ENCODE data around the gene KRTAP4-1. TPM values are rescaled to one million over a fixed set of nuclear protein-coding genes. Genes with fewer than 3 reads are reported as not detected.
"Not testable (repeated sequence)": the region's sequence is repeated elsewhere in the genome, so short reads cannot be mapped to it uniquely, and the experiment has no call there.

KRTAP4-1 gene
- total RNA-seq, 2 experiments from 2014 or later, result not detected

DNA sequence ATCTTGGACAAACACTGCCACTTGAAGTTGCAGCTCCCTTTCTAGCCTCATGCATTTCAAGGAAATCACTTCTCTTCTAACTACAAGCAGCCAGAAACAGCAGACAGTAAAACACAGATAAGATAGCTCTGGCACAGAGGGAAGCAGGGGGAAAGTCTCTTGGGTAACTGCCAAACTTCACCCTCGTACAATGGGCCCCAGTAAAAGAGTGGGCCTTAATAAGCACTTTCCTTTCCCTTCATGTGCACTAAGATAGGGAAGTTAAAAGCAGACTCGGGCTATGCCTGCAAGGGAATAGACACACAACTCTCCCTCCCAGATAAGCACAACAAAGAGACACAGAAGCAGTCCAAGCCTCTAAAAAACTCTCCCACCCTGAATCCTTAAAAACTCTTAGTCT, 30.9 kb downstream of the KRTAP4-1 start:
- H3K27ac Mint-ChIP-seq, result no peak overlapping the region
- H3K4me1 Mint-ChIP-seq, result no peaks in the 10 kb centered on the region
- ATAC-seq (ENCODE audit: low read depth), result no peak
- H3K27me3 Mint-ChIP-seq, result no peaks in the 10 kb centered on the region
- no peak overlapping the region for H3K4me3 Mint-ChIP-seq
- POLR2A ChIA-PET, result no interaction called here
- no peaks in the 10 kb centered on the region for H3K9me3 Mint-ChIP-seq
- H3K36me3 Mint-ChIP-seq, result no peaks in the 10 kb centered on the region
- DNase-seq, result no peak

DNA sequence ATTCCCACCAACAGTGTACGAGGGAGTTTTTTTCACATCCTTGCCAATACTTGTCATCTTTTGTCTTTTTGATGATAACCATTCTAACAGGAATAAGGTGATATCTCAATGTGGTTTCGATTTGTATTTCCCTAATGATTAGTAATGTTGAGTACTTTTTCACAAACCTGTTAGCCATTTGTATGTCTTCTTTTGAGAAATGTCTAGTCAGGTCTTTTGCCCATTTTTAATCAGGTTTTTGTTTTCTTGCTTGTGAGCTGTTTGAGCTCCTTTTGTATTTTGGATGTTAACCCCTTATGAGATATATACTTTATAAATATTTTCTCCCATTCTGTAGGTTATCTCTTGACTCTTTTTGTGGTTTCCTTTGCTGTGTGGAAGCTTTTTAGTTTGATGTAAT, 33.2 kb downstream of the KRTAP4-1 start:
- no peaks in the 10 kb centered on the region for H3K36me3 Mint-ChIP-seq
- POLR2A ChIA-PET, result no interaction called here
- DNase-seq (no peak), ATAC-seq (ENCODE audit: low read depth) (no peak)
- no peaks in the 10 kb centered on the region for H3K9me3 Mint-ChIP-seq
- H3K27me3 Mint-ChIP-seq, result no peaks in the 10 kb centered on the region
- no peaks in the 10 kb centered on the region for H3K4me1 Mint-ChIP-seq
- no peak overlapping the region for H3K27ac Mint-ChIP-seq
- H3K4me3 Mint-ChIP-seq, result no peak overlapping the region

DNA sequence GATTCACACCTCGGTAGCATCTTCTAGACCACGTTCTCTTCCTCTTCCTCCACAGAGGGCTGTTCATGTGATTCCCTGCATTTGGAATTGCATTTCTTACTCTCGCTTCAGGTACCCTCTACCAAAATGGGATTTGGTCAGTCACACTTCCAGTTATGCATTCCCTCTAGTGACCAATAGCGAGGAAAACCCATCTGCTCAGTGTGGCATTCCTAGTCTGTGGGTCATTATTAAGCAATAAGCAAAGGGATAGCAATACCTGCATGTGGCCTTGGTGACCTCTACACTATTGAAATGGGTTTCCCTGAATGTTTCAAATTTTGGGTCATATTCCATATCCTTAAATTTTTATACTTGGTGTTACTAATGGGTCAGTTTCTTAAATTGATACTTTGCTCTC, 34.7 kb downstream of the KRTAP4-1 start:
- POLR2A ChIA-PET, result no interaction called here
- H3K4me3 Mint-ChIP-seq, result no peak overlapping the region
- ATAC-seq (ENCODE audit: low read depth), result no peak
- no peak overlapping the region for H3K27ac Mint-ChIP-seq
- H3K4me1 Mint-ChIP-seq, result no peaks in the 10 kb centered on the region
- no peaks in the 10 kb centered on the region for H3K36me3 Mint-ChIP-seq
- no peaks in the 10 kb centered on the region for H3K9me3 Mint-ChIP-seq
- H3K27me3 Mint-ChIP-seq, result peaks cover 2% of the 10 kb centered on the region
- no peak for DNase-seq

DNA sequence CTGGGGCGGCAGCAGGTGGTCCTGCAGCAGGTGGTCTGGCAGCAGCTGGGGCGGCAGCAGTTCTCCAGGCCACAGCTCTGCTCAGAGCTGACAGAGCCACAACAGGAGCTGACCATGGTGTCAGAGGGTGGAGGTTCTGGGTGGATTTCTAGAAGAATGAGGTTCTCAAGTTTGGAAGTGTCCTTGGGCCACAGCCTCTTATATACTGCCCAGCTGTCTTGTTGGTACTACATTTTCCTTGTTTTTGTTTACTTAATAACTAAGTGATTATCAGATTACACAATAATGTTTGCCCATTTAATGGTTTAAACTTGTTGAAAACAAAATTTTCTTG, 35.1 kb downstream of the KRTAP4-1 start, which contains the start of gene KRTAP4-5:
KRTAP4-5 (minus strand) TSS at position 174 of the 334 bp plus-strand sequence; CDS start at position 116, 58 bp downstream.
- ATAC-seq (ENCODE audit: low read depth), result no peak

DNA sequence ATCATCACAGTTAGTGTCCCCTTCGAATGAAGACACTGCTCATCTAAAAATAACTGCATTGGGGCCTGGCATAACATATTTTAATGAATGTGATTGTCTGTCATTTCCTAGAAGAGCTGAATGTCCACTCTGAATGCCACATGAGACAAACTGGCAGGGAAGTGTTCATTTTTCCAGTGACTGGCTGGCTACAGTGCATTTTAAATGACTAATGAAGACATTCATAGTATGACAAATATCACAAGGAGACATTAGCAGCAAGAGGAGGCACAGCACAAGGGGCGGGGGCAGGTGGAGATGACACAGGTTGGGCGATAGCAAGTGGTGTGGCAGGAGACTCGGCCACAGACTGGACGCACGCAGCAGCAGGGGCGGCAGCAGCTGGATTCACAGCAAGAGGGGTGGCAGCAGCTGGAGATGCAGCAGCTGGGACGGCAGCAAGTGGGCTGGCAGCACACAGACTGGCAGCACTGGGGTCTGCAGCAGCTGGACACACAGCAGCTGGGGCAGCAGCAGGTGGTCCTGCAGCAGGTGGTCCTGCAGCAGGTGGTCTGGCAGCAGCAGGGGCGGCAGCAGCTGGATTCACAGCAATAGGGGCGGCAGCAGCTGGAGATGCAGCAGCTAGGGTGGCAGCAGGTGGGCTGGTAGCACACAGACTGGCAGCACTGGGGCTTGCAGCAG, 35.6 kb downstream of the KRTAP4-1 start:
- H3K4me3 Mint-ChIP-seq; H3K27ac Mint-ChIP-seq; H3K27me3 Mint-ChIP-seq; H3K36me3 Mint-ChIP-seq; H3K9me3 Mint-ChIP-seq; DNase-seq; H3K4me1 Mint-ChIP-seq; POLR2A ChIA-PET; ATAC-seq (ENCODE audit: low read depth): not testable (repeated sequence)

More for the DNA sequence above, 35.1 kb downstream of the KRTAP4-1 start, which contains the start of gene KRTAP4-5:
- H3K4me1 Mint-ChIP-seq, result no peaks in the 10 kb centered on the region
- DNase-seq, result no peak
- H3K9me3 Mint-ChIP-seq, result no peaks in the 10 kb centered on the region
- H3K4me3 Mint-ChIP-seq, result no peak within 1 kb of the TSS
- H3K36me3 Mint-ChIP-seq, result no peaks in the 10 kb centered on the region
- H3K27me3 Mint-ChIP-seq, result peaks cover 2% of the 10 kb centered on the region
- H3K27ac Mint-ChIP-seq, result no peak within 1 kb of the TSS
- POLR2A ChIA-PET, result no interaction called here

DNA sequence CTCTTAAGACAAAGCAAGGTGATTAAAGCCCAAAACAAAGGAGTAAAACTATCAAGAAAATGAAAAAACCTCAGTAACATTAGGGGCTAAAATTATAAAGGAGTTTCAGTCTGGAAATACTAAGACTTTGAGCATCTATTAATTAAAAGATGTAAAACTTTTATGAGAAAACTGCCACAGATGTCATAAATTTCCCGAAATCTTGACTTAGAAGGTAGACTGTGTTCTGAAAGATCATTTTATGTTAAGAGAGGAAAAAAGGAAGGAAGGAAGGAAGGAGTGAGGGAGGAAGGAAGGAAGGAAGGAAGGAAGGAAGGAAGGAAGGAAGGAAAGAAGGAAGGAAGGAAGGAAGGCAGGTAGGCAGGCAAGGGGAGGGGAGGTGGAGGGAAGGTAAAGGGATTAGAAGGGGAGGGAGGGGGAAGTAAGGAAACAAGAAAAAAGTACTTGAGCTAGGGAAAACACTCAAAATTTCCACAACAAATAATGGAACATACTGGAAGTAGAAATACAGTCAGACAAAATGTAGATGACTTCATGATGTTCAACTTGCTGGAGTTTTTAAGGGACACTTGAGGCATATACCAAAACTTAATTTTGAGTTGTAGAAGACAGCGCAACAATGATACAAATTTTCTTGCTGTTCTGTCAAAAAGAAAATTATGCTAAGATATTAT, 37.0 kb downstream of the KRTAP4-1 start:
- H3K9me3 Mint-ChIP-seq, result peaks cover 11% of the 10 kb centered on the region
- H3K36me3 Mint-ChIP-seq, result peaks cover 3% of the 10 kb centered on the region
- no peak overlapping the region for H3K4me3 Mint-ChIP-seq
- H3K4me1 Mint-ChIP-seq, result no peaks in the 10 kb centered on the region
- H3K27ac Mint-ChIP-seq, result no peak overlapping the region
- H3K27me3 Mint-ChIP-seq, result peaks cover 2% of the 10 kb centered on the region
- POLR2A ChIA-PET, result no interaction called here
- no peak for ATAC-seq (ENCODE audit: low read depth)
- DNase-seq, result no peak

DNA sequence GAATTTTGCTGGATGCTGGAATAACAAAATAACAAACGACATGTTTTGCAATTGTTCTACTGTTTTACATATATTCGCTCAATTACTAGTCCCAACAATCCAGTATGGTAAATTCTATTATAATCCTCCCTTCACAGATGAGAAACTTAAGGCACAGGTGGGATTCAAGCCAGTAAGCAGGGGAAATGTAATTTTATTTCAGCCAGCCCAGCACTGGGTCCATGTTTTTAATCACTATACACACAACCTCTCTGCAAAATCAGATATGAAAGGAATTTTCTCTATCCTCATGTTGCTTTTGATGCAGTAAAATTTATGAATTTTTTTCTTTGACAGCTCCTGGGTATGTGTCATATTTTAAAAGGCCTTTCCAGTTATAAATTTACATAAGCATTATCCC, 39.5 kb downstream of the KRTAP4-1 start:
- Mint-ChIP-seq H3K27me3 (peaks cover 2% of the 10 kb centered on the region), H3K9me3 (peaks cover 21% of the 10 kb centered on the region), H3K4me3 (no peak overlapping the region), H3K36me3 (peaks cover 5% of the 10 kb centered on the region), H3K27ac (no peak overlapping the region), H3K4me1 (no peaks in the 10 kb centered on the region)
- POLR2A ChIA-PET, result no interaction called here
- ATAC-seq (ENCODE audit: low read depth), result no peak
- no peak for DNase-seq

DNA sequence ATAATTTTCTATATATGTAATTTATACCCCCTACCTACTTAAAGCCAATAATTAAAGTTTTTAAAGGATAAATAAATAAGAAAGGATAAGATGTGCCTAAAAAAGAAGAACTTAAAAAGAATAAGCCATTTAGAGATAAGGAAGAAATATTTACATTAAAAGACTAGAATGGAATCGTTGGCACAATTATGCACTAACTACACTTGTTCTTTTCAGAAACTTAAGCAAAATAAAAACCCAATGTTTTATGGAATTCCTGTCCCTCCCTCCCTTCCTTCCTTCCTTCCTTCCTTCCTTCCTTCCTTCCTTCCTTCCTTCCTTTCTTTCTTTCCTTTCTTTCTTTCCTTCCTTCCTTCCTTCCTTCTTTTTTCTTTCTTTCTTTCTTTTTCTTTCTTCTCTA, 39.9 kb downstream of the KRTAP4-1 start:
- peaks cover 5% of the 10 kb centered on the region for H3K36me3 Mint-ChIP-seq
- H3K9me3 Mint-ChIP-seq, result peaks cover 21% of the 10 kb centered on the region
- no peak overlapping the region for H3K27ac Mint-ChIP-seq
- DNase-seq, result no peak
- no peak for ATAC-seq (ENCODE audit: low read depth)
- POLR2A ChIA-PET, result no interaction called here
- no peak overlapping the region for H3K4me3 Mint-ChIP-seq
- peaks cover 2% of the 10 kb centered on the region for H3K27me3 Mint-ChIP-seq
- no peaks in the 10 kb centered on the region for H3K4me1 Mint-ChIP-seq

DNA sequence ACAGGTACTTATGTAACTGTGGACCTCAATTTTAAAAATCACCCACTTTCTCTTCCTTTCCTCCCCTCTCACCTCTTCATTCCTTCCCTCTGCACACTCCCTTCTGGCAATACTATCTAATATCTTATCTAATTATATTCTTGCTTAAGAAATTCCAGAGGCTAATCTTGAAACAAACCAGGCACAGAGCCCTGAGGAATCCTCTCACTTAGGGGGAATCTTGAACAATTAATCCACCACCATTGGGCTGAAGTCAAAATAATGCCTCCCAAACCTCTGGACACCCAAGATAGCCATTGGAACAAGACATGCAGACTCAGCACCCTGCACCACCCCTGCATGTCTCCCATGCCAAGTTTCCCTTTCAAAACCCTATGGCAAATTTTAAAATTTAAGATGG, 43.4 kb downstream of the KRTAP4-1 start:
- ATAC-seq (ENCODE audit: low read depth), result no peak
- peaks cover 29% of the 10 kb centered on the region for H3K9me3 Mint-ChIP-seq
- no peaks in the 10 kb centered on the region for H3K4me1 Mint-ChIP-seq
- peaks cover 2% of the 10 kb centered on the region for H3K27me3 Mint-ChIP-seq
- peaks cover 7% of the 10 kb centered on the region for H3K36me3 Mint-ChIP-seq
- no peak overlapping the region for H3K4me3 Mint-ChIP-seq
- H3K27ac Mint-ChIP-seq, result no peak overlapping the region
- POLR2A ChIA-PET, result no interaction called here
- DNase-seq, result no peak

DNA sequence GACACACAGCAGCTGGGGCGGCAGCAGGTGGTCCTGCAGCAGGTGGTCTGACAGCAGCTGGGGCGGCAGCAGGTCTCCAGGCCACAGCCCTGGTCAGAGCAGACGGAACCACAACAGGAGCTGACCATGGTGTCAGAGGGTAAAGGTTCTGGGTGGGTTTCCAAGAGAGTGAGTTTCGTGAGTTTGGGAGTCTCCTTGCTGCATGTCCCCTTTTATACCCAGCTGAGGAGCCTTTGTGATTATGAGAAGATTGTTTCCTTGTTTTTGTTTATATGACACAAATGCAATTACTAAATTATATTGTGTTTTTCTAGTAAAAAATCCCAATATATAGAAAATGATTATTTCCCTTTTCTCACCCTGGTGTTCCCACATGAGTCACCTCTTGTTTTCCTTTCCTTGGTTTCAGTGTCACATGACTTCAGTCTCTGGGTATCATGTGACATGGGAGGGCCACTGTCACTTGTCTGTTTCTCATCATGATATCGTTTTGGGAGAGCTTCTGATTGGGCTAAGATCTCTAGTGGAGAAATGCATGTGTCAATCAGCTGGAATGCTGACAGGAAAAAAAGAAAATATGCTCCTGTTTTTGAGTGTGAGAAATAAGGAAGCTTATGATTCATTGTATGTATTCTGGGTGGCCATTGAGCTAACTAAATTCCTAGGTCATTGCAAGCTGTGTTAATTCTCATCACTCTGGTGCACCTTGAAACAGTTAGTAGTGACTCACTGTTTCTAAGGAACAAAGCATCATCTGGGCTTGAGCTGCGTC, 44.2 kb downstream of the KRTAP4-1 start, which contains the start of gene KRTAP4-6:
KRTAP4-6 (minus strand) TSS at position 185 of the 772 bp plus-strand sequence; CDS start at position 128, 57 bp downstream.
- peaks cover 29% of the 10 kb centered on the region for H3K9me3 Mint-ChIP-seq
- H3K36me3 Mint-ChIP-seq, result peaks cover 7% of the 10 kb centered on the region
- ATAC-seq (ENCODE audit: low read depth) (no peak), DNase-seq (no peak)
- no peaks in the 10 kb centered on the region for H3K4me1 Mint-ChIP-seq
- peaks cover 2% of the 10 kb centered on the region for H3K27me3 Mint-ChIP-seq
- POLR2A ChIA-PET, result no interaction called here
- no peak within 1 kb of the TSS for H3K4me3 Mint-ChIP-seq
- H3K27ac Mint-ChIP-seq, result no peak within 1 kb of the TSS

DNA sequence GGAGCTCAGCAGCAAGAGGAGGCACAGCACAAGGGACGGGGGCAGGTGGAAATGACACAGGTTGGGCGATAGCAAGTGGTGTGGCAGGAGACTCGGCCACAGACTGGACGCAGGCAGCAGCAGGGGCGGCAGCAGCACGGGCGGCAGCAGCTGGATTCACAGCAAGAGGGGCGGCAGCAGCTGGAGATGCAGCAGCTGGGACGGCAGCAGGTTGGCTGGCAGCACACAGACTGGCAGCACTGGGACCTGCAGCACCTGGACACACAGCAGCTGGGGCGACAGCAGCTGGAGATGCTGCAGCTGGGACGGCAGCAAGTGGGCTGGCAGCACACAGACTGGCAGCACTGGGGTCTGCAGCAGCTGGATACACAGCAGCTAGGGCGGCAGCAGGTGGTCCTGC, 44.8 kb downstream of the KRTAP4-1 start:
- H3K36me3 Mint-ChIP-seq; POLR2A ChIA-PET; ATAC-seq (ENCODE audit: low read depth); DNase-seq; H3K4me3 Mint-ChIP-seq; H3K27me3 Mint-ChIP-seq; H3K4me1 Mint-ChIP-seq; H3K27ac Mint-ChIP-seq: not testable (repeated sequence)
- H3K9me3 Mint-ChIP-seq, result peaks cover 29% of the 10 kb centered on the region
